ENCODE results near the gene CRABP1.

Gene CRABP1

GRCh38 chr15:78387246-78388037 is 47.3 kb downstream of the CRABP1 start:
- H3K36me3 ChIP-seq (ENCODE audit: control insufficient read depth in 4 of 4, insufficient read depth in 4 of 4, low read length in 3 of 4) = no peaks in the 10 kb centered on the region
- ChIA-PET POLR2A (no interaction called here), CTCF (no interaction called here)
- no peaks in the 10 kb centered on the region for H3K4me1 ChIP-seq (ENCODE audit: control extremely low read depth in 1 of 4, control insufficient read depth in 4 of 4, insufficient read depth in 4 of 4, low read length in 3 of 4)
- 90% methylated on average over 2 of the region's 6 CpGs for WGBS (ENCODE audit: insufficient coverage)
- H3K4me3 ChIP-seq (ENCODE audit: control insufficient read depth in 1 of 7, extremely low read depth in 1 of 7, insufficient read depth in 4 of 7, low read depth in 2 of 7, low read length in 6 of 7) = no peak overlapping the region
- H3K9me3 ChIP-seq (ENCODE audit: control extremely low read depth in 1 of 5, control insufficient read depth in 4 of 5, insufficient read depth in 2 of 5, low read depth in 1 of 5, low read length in 4 of 5) = no peaks in the 10 kb centered on the region
- peaks cover 0 to 3% (median 0%) of the 10 kb centered on the region in 5 experiments for H3K27me3 ChIP-seq (replicated peaks in 2 of 5; ENCODE audit: control insufficient read depth in 4 of 5, insufficient read depth in 5 of 5, low read length in 4 of 5)
- no peak overlapping the region for H3K27ac ChIP-seq (ENCODE audit: insufficient read depth in 1 of 2, low read depth in 1 of 2, low read length in 2 of 2, poor library complexity in 1 of 2, severe bottlenecking in 2 of 2)
- no peak for DNase-seq

GRCh38 chr15:78388865-78389264 is 48.7 kb downstream of the CRABP1 start:
- Histone ChIP-seq H3K9me3 (ENCODE audit: control extremely low read depth in 1 of 5, control insufficient read depth in 4 of 5, insufficient read depth in 2 of 5, low read depth in 1 of 5, low read length in 4 of 5) (no peaks in the 10 kb centered on the region), H3K27me3 (replicated peaks in 2 of 5; ENCODE audit: control insufficient read depth in 4 of 5, insufficient read depth in 5 of 5, low read length in 4 of 5) (peaks cover 0 to 3% (median 0%) of the 10 kb centered on the region in 5 experiments), H3K4me3 (ENCODE audit: control insufficient read depth in 1 of 7, extremely low read depth in 1 of 7, insufficient read depth in 4 of 7, low read depth in 2 of 7, low read length in 6 of 7) (no peak overlapping the region), H3K4me1 (ENCODE audit: control extremely low read depth in 1 of 4, control insufficient read depth in 4 of 4, insufficient read depth in 4 of 4, low read length in 3 of 4) (no peaks in the 10 kb centered on the region), H3K36me3 (ENCODE audit: control insufficient read depth in 4 of 4, insufficient read depth in 4 of 4, low read length in 3 of 4) (no peaks in the 10 kb centered on the region), H3K27ac (ENCODE audit: insufficient read depth in 1 of 2, low read depth in 1 of 2, low read length in 2 of 2, poor library complexity in 1 of 2, severe bottlenecking in 2 of 2) (no peak overlapping the region)
- ChIA-PET POLR2A (no interaction called here), CTCF (no interaction called here)
- no peak for DNase-seq
- WGBS (ENCODE audit: insufficient coverage) = 94% methylated on average over 10 of the region's 12 CpGs

- Histone ChIP-seq H3K27ac (ENCODE audit: insufficient read depth in 1 of 2, low read depth in 1 of 2, low read length in 2 of 2, poor library complexity in 1 of 2, severe bottlenecking in 2 of 2) (no peak overlapping the region), H3K27me3 (replicated peaks in 2 of 5; ENCODE audit: control insufficient read depth in 4 of 5, insufficient read depth in 5 of 5, low read length in 4 of 5) (peaks cover 0 to 3% (median 0%) of the 10 kb centered on the region in 5 experiments), H3K9me3 (ENCODE audit: control extremely low read depth in 1 of 5, control insufficient read depth in 4 of 5, insufficient read depth in 2 of 5, low read depth in 1 of 5, low read length in 4 of 5) (no peaks in the 10 kb centered on the region), H3K36me3 (ENCODE audit: control insufficient read depth in 4 of 4, insufficient read depth in 4 of 4, low read length in 3 of 4) (no peaks in the 10 kb centered on the region), H3K4me3 (ENCODE audit: control insufficient read depth in 1 of 7, extremely low read depth in 1 of 7, insufficient read depth in 4 of 7, low read depth in 2 of 7, low read length in 6 of 7) (no peak overlapping the region), H3K4me1 (ENCODE audit: control extremely low read depth in 1 of 4, control insufficient read depth in 4 of 4, insufficient read depth in 4 of 4, low read length in 3 of 4) (no peaks in the 10 kb centered on the region)
- POLR2A ChIA-PET = no interaction called here
- WGBS (ENCODE audit: insufficient coverage) = 97% methylated on average over 4 of the region's 7 CpGs
- CTCF ChIA-PET = no interaction called here
- DNase-seq = no peak
Measured at GRCh38 chr15:78389322-78389721, 49.2 kb downstream of the CRABP1 start.

- Histone ChIP-seq H3K9me3 (ENCODE audit: control extremely low read depth in 1 of 5, control insufficient read depth in 4 of 5, insufficient read depth in 2 of 5, low read depth in 1 of 5, low read length in 4 of 5) (no peaks in the 10 kb centered on the region), H3K36me3 (ENCODE audit: control insufficient read depth in 4 of 4, insufficient read depth in 4 of 4, low read length in 3 of 4) (no peaks in the 10 kb centered on the region), H3K4me1 (ENCODE audit: control extremely low read depth in 1 of 4, control insufficient read depth in 4 of 4, insufficient read depth in 4 of 4, low read length in 3 of 4) (no peaks in the 10 kb centered on the region), H3K4me3 (ENCODE audit: control insufficient read depth in 1 of 7, extremely low read depth in 1 of 7, insufficient read depth in 4 of 7, low read depth in 2 of 7, low read length in 6 of 7) (no peak overlapping the region), H3K27me3 (replicated peaks in 2 of 5; ENCODE audit: control insufficient read depth in 4 of 5, insufficient read depth in 5 of 5, low read length in 4 of 5) (peaks cover 0 to 3% (median 0%) of the 10 kb centered on the region in 5 experiments), H3K27ac (ENCODE audit: insufficient read depth in 1 of 2, low read depth in 1 of 2, low read length in 2 of 2, poor library complexity in 1 of 2, severe bottlenecking in 2 of 2) (no peak overlapping the region)
- POLR2A ChIA-PET = no interaction called here
- CTCF ChIA-PET = no interaction called here
- DNase-seq = no peak
- no CpG with 5 or more reads among the region's 2 CpGs for WGBS (ENCODE audit: insufficient coverage)
Measured at GRCh38 chr15:78389738-78390137, 49.6 kb downstream of the CRABP1 start.

- POLR2A ChIA-PET = no interaction called here
Measured at GRCh38 chr15:78390242-78390641, 50.1 kb downstream of the CRABP1 start.

GRCh38 chr15:78390826-78391225 is 50.7 kb downstream of the CRABP1 start:
- WGBS (ENCODE audit: insufficient coverage) = no CpG with 5 or more reads among the region's 3 CpGs
- no peak for DNase-seq
- Histone ChIP-seq H3K27ac (ENCODE audit: insufficient read depth in 1 of 2, low read depth in 1 of 2, low read length in 2 of 2, poor library complexity in 1 of 2, severe bottlenecking in 2 of 2) (no peak overlapping the region), H3K4me3 (ENCODE audit: control insufficient read depth in 1 of 7, extremely low read depth in 1 of 7, insufficient read depth in 4 of 7, low read depth in 2 of 7, low read length in 6 of 7) (no peak overlapping the region), H3K36me3 (ENCODE audit: control insufficient read depth in 4 of 4, insufficient read depth in 4 of 4, low read length in 3 of 4) (no peaks in the 10 kb centered on the region), H3K27me3 (replicated peaks in 2 of 5; ENCODE audit: control insufficient read depth in 4 of 5, insufficient read depth in 5 of 5, low read length in 4 of 5) (no peaks in the 10 kb centered on the region), H3K9me3 (ENCODE audit: control extremely low read depth in 1 of 5, control insufficient read depth in 4 of 5, insufficient read depth in 2 of 5, low read depth in 1 of 5, low read length in 4 of 5) (no peaks in the 10 kb centered on the region), H3K4me1 (ENCODE audit: control extremely low read depth in 1 of 4, control insufficient read depth in 4 of 4, insufficient read depth in 4 of 4, low read length in 3 of 4) (no peaks in the 10 kb centered on the region)
- ChIA-PET POLR2A (no interaction called here), CTCF (no interaction called here)

More at GRCh38 chr15:78390242-78390641, 50.1 kb downstream of the CRABP1 start:
- no peak overlapping the region for H3K27ac ChIP-seq (ENCODE audit: insufficient read depth in 1 of 2, low read depth in 1 of 2, low read length in 2 of 2, poor library complexity in 1 of 2, severe bottlenecking in 2 of 2)
- H3K4me1 ChIP-seq (ENCODE audit: control extremely low read depth in 1 of 4, control insufficient read depth in 4 of 4, insufficient read depth in 4 of 4, low read length in 3 of 4) = no peaks in the 10 kb centered on the region
- no peaks in the 10 kb centered on the region for H3K9me3 ChIP-seq (ENCODE audit: control extremely low read depth in 1 of 5, control insufficient read depth in 4 of 5, insufficient read depth in 2 of 5, low read depth in 1 of 5, low read length in 4 of 5)
- DNase-seq = no peak
- H3K36me3 ChIP-seq (ENCODE audit: control insufficient read depth in 4 of 4, insufficient read depth in 4 of 4, low read length in 3 of 4) = no peaks in the 10 kb centered on the region
- WGBS (ENCODE audit: insufficient coverage) = 86% methylated on average over 1 of the region's 1 CpG
- H3K27me3 ChIP-seq (replicated peaks in 2 of 5; ENCODE audit: control insufficient read depth in 4 of 5, insufficient read depth in 5 of 5, low read length in 4 of 5) = peaks cover 0 to 3% (median 0%) of the 10 kb centered on the region in 5 experiments
- CTCF ChIA-PET = no interaction called here
- H3K4me3 ChIP-seq (ENCODE audit: control insufficient read depth in 1 of 7, extremely low read depth in 1 of 7, insufficient read depth in 4 of 7, low read depth in 2 of 7, low read length in 6 of 7) = no peak overlapping the region

GRCh38 chr15:78391781-78392180 is 51.6 kb downstream of the CRABP1 start:
- no peak overlapping the region for H3K27ac ChIP-seq (ENCODE audit: insufficient read depth in 1 of 2, low read depth in 1 of 2, low read length in 2 of 2, poor library complexity in 1 of 2, severe bottlenecking in 2 of 2)
- no peaks in the 10 kb centered on the region for H3K36me3 ChIP-seq (ENCODE audit: control insufficient read depth in 4 of 4, insufficient read depth in 4 of 4, low read length in 3 of 4)
- DNase-seq = no peak
- 95% methylated on average over 2 of the region's 3 CpGs for WGBS (ENCODE audit: insufficient coverage)
- ChIA-PET POLR2A (no interaction called here), CTCF (no interaction called here)
- H3K4me3 ChIP-seq (ENCODE audit: control insufficient read depth in 1 of 7, extremely low read depth in 1 of 7, insufficient read depth in 4 of 7, low read depth in 2 of 7, low read length in 6 of 7) = no peak overlapping the region
- H3K9me3 ChIP-seq (ENCODE audit: control extremely low read depth in 1 of 5, control insufficient read depth in 4 of 5, insufficient read depth in 2 of 5, low read depth in 1 of 5, low read length in 4 of 5) = no peaks in the 10 kb centered on the region
- no peaks in the 10 kb centered on the region for H3K4me1 ChIP-seq (ENCODE audit: control extremely low read depth in 1 of 4, control insufficient read depth in 4 of 4, insufficient read depth in 4 of 4, low read length in 3 of 4)
- H3K27me3 ChIP-seq (replicated peaks in 2 of 5; ENCODE audit: control insufficient read depth in 4 of 5, insufficient read depth in 5 of 5, low read length in 4 of 5) = no peaks in the 10 kb centered on the region
